RPMI8226 (cell line): ENCODE results near the gene TRIB2.

Experiments used
- DNase-seq: peaks from one replicate; pipeline ENCODE4 v3.0.0-alpha.2; 2015

The TRIB2 gene

DNA sequence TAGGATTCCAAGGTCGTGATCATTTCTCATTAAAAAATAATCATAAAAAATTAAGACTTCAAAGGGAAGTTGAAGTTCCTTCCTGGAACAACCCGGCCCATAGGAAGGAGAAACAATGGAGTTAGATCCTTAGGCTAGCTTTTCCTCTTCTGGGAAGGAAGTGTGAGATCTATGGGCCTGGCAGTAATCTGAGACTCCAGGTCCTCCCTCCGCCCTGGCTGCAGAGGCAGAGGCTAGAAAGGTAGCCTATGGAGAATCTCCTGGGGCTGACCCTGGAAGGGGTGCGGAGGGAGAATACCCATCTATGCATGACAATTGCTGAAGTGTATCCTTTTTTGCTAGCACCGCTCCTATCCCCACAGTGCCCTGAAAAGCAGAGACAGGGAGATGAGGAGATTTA is 37.9 kb downstream of the TRIB2 start:
- DNase-seq, result no peak

- no peak for DNase-seq
These were observed 38.6 kb downstream of the TRIB2 start for GRCh38 chr2:12755384-12755783.

- DNase-seq, result no peak
These were observed 42.5 kb downstream of the TRIB2 start for GRCh38 chr2:12759248-12759647.

- DNase-seq, result no peak
These were observed 44.4 kb downstream of the TRIB2 start for GRCh38 chr2:12761104-12761503.

DNA sequence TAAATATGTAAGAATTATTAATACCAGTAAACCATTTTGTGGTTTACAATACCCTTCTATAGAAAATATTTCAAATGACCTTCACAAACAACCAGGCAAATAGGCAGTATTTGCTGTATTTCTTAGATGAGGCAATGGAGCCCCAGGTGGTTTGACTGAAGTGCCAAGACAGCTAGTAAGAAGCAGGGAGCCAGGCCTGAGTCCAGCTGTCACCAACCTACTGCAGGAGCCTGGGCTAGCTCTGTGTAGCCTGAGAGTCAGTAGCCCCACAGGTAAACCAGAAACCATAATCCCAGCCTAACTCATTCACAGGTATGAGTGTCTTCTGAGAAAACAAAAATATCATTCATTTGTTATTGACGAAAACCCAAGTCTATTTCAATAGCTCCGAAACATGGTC is 45.6 kb downstream of the TRIB2 start:
- DNase-seq, result no peak

DNA sequence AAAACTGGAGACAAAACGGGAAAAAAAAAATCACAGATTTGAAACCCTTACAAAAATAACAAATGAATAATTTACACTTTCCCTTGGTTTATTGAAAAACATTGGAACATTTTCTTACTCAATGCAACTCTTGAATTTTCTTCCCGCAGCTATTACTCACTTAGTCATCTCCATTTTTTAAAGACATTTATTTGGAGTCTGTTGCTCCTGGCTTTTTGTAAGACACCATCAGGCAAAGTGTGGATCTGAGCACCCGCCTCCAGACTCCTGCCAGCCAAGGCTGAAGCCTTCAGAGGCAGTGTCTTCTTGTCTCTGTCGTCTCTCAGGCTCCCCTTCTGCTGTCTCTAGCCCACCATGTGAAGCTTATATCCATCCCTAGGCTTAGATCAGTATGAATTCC is 46.2 kb downstream of the TRIB2 start:
- no peak for DNase-seq

- no peak for DNase-seq
These were observed 46.8 kb downstream of the TRIB2 start for GRCh38 chr2:12763486-12763885.

GRCh38 chr2:12764075-12764730 is 47.5 kb downstream of the TRIB2 start:
- DNase-seq, result no peak

DNA sequence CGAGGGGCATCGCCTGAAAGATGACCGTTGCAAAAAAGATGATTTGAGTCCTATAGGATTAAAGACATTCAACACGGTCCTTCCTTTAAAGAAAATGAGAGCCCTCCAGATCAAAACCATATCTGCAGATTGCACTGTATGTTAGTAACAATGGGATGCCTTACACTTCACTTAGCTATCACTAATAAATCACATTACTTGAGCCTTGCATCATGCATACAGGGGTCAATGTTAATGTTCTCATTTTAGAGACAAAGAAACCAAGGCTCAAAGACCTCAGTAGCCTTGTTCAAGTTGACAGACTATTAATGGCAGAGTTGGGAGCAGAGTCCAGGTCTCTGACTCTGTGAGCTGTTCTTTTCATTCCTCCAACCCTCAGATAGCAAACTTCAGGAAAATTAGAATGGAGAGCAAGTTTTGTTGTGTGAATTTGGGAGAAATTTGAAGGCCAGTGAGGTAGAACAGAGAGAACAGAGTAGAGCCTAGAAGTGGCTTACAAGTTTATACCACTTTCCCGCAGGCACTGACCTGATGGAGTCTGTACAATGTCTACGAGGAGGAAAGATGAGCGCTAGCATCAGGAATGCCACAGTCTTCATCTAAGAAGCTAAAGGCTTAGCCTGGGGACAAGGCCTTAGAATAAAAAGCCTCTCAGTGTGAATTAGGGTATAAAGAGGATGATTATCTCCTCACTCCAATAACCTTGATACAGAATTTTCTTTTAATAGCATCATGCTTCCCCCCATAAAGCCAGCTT is 48.3 kb downstream of the TRIB2 start:
- DNase-seq, result no peak

- no peak for DNase-seq
These were observed 49.7 kb downstream of the TRIB2 start for GRCh38 chr2:12766421-12766879.

DNA sequence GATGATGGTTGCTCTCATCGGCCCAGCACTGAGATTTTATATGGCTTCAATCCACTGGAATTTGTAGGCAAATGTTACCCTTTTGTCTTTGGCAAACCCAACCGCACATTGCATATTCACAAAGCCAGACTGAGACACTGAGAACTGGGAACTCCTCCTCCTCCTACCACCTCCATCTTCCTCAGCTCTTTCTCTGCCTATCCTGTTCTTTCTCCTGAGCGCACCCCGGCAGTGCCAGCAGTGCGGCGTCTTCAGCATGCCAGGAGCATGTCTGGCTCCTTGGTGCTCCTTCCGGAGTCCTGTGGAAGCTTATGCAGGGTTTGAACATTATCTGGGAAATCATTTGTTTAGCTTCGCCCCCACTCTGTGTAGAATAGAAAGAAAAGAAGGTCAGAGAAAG is 50.8 kb downstream of the TRIB2 start:
- DNase-seq, result no peak

GRCh38 chr2:12767996-12768624 is 51.4 kb downstream of the TRIB2 start:
- no peak for DNase-seq

- no peak for DNase-seq
These were observed 52.9 kb downstream of the TRIB2 start for GRCh38 chr2:12769492-12770105.

DNA sequence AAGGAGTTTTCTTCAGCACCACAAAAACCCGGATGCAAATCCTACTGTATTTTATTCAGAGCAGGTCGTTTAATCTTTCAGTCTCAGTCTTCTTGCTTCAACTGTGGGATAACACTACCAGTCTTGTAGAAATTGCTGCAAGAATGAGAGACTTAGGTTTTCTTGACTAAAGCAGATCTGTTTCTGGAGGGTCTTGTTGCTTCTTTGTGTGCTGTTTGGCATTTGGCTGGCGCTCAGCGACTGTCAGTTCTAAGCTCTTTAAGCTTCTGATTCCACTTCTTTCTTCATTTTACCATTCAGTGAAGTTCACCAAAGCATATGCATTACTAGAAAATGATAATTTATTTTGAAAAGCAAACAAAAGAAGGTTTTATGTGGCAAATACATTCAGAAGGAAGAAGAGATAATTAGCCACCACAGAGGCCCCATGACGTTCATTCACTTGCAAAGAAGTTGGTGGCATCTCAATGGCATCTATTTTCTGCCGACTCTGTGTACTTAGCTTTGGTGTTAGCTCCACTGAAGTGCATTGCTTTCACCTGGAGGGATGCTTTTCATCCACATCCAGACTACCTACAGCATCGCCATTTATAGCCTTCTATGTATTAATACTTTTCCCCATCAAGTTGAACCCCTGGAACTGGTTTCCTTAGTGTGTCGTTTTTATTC is 53.7 kb downstream of the TRIB2 start:
- no peak for DNase-seq

GRCh38 chr2:12771154-12771553 is 54.4 kb downstream of the TRIB2 start:
- no peak for DNase-seq

- no peak for DNase-seq
These were observed 57.1 kb downstream of the TRIB2 start for GRCh38 chr2:12773586-12774394.

DNA sequence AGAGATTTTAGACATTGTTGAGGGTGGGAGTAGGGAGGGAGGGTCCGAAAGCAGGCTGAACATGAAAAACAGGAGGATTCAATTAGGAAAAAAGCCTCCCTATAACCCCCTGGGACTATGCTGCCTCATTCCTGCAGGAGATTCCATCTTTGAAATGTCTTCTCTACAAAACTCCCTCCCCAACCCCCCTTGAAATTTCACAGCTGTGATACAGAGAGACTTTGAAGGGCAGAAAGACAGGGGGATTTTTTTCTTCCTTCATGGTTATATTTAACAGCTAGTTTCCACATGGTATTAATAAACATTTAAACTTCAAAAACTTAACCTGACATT is 57.6 kb downstream of the TRIB2 start:
- DNase-seq, result no peak

DNA sequence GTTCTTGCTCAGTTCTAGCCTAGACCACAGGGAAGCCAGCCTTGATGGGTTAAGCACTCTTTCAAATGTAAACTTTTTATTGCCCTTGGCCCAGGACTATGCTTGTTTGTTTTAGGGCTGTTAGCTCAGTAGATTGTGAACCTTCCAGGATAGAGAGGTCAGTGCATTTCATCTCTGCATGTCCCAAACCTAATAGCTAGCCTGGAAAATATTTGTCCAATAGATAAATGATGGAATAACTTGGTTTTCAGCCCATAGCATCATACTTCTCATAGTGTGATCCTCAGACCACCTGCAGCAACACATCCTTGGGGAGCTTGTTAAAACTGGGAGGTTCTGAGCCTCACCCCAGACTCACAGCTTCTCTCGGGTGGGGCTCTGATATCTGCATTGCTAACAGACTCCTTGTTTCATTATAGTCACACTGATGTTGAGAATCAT is 59.8 kb downstream of the TRIB2 start:
- DNase-seq, result no peak

DNA sequence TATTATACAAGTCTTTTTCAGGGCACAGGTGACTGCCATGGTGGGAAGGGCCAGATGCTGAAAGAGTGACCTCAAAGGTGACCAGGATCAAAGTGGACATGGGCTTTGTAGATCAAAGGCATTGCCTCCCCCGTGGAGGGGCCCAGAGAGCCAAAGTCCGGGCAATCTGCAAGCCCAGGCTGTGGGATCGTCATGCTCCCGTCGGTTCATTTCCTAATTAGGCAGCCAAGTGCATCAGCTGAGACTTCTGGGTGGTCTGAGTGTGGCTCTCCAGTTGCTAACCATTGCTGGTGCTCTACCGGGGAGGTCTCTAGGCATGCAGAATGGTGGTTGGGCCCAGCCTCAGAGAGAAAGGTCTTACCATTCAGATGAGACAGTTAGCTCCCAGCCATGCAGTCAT is 61.6 kb downstream of the TRIB2 start:
- no peak for DNase-seq

DNA sequence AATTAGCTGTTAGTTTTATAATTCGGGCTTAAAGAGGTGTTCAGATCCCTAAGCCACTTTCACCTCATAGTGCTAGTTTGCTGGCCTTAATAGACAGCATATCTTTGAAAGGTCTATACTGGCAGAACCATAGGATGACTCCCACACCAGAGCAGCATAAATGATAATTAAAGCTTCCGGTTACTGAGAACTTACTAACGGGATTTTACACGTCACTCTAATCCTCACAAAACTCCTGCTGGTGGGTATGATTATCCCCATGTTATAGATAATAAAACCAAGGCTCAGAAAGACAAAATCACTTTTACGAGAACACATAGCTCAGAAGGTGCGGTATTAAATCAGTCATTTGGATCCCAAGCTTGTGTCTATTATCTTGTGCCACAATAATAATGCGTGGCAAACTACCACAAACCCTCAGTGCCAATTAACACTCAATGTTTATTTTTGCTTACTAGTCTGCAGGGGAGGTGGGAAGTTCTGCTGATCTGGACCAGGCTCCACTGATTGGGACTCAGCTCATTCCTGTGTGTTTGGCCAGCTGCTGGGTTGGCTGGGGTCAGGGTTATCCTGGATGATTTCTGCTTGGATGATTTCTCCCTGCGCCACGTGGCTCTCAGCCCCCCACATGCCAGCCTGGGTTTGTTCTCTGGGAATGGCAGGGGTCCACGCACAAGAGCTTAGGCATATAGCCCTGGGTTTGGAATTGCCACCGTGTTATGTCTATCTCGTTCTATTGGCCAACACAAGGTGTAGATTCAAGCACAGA is 62.3 kb downstream of the TRIB2 start:
- DNase-seq, result no peak

- no peak for DNase-seq
These were observed 64.6 kb downstream of the TRIB2 start for GRCh38 chr2:12781329-12781728.
